Medulla oblongata (tissue), 1 donor: Measurements from ENCODE around the gene POLD1.
"Not testable (repeated sequence)": the region's sequence is repeated elsewhere in the genome, so short reads cannot be mapped to it uniquely, and the experiment has no call there.

Experiments used
- DNase-seq: peaks from one replicate; pipeline ENCODE4 v3.0.0-alpha.2; 2015; ENCODE audit errors: extremely low spot score

POLD1 gene

DNA sequence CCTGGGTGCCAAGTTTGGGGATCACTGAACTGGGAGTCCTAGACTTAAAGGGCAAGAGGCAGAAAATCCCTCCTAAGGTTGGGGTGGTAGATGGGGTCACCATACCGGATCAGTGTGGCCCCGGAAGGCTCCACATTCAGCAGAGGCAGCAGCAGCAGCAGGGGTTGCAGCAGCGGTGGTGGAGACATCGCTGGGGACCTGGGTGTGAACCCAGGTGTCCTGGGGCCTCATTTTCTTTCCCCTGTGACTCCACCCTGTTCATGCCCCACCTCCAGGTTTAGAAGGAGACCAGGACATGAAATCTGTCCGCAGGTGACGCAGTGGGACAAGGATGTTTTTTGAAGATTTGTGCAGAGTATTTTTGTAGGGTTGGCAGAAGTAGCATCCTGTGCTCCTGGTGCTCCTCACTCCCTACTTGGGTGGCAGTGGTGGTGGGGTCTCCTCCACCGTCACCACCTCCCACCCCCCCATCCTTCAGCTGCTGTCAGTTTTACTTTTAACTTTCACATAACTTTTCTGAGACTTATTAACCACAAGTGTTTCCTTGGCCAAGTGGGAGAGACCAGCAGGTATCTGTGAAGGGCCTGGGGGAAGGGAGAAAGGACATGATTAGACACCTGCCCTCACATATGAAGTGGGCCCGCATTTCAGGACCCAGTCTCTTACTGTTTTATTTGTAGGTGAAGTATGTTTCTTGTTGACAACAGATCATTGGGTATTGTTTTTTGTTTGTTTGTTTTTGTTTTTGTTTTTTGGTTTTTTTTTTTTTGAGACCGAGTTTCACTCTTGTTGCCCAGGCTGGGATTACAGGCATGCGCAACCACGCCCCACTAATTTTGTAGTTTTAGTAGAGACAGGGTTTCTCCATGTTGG is 18.5 kb upstream of the POLD1 start, which contains the start of gene NAPSA:
TSS of gene NAPSA (minus strand) at position 206 of the 873 bp plus-strand sequence. CDS start at position 188, 18 bp downstream.
- DNase-seq, result no peak

- DNase-seq, result peak; percentile 96
Observed at GRCh38 chr19:50368649-50369570, 15.2 kb upstream of the POLD1 start.

DNA sequence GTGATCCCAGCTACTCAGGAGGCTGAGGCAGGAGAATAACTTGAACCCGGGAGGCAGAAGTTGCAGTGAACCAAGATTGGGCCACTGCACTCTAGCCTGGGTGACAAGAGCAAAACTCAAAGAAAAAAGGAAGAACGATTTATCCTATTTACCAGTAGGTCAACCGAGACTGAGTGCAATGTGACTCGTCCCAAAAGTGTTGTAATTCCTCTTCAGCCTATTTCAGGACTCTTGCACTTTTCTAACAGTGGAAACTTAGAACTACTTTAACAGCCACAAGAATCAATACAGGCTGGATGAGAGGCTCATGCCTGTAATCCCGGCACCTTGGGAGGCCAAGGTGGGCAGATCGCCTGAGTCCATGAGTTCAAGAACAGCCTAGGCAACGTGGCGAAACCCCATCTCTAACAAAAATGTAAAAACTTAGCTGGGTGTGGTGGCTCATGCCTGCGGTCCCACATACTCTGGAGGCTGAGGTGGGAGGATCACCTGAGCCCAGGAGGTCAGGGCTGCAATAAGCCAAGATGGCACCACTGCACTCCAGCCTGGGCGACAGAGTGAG is 12.2 kb upstream of the POLD1 start:
- no peak for DNase-seq

DNA sequence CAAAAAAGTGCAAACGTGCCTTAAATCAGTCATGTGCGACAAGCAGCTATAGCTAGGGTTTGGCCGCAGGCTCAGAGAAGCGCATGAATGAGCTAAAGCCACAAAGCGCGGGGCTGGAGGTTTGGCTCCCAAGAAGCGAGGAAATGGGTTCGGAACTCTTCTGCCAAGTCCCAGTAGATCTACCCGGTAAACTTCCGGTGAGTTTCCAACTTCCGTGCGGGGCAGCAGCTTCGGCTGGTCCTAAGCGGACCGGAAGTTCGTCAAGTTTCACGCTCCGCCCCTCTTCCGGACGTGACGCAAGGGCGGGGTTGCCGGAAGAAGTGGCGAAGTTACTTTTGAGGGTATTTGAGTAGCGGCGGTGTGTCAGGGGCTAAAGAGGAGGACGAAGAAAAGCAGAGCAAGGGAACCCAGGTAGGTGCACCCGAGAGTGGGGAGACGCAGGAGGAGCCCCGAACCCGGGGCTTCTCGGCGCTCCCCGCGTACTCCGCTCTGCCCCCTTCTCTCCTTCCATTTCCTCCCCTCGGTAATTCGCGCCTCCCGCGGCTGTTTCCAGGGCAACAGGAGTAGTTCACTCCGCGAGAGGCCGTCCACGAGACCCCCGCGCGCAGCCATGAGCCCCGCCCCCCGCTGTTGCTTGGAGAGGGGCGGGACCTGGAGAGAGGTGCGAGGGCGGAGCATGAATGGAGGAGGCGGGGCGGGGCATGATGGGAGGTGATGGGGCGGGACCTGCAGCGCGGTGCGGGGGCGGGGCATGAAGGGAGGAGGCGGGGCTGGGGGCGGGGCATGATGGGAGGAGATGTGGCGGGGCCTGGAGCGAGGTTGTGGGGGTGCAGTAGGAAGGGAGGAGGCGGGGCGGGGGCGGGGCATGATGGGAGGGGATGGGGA is 7.7 kb upstream of the POLD1 start, which contains the start of gene NR1H2:
TSS of gene NR1H2 (plus strand) at position 292 of the 885 bp plus-strand sequence. CDS start 1,149 bp downstream, outside the sequence.
- peak; percentile 99 for DNase-seq

GRCh38 chr19:50377051-50377461 is 7.1 kb upstream of the POLD1 start:
- DNase-seq, result no peak

- no peak for DNase-seq
Observed at GRCh38 chr19:50377517-50377916, 6.6 kb upstream of the POLD1 start.

DNA sequence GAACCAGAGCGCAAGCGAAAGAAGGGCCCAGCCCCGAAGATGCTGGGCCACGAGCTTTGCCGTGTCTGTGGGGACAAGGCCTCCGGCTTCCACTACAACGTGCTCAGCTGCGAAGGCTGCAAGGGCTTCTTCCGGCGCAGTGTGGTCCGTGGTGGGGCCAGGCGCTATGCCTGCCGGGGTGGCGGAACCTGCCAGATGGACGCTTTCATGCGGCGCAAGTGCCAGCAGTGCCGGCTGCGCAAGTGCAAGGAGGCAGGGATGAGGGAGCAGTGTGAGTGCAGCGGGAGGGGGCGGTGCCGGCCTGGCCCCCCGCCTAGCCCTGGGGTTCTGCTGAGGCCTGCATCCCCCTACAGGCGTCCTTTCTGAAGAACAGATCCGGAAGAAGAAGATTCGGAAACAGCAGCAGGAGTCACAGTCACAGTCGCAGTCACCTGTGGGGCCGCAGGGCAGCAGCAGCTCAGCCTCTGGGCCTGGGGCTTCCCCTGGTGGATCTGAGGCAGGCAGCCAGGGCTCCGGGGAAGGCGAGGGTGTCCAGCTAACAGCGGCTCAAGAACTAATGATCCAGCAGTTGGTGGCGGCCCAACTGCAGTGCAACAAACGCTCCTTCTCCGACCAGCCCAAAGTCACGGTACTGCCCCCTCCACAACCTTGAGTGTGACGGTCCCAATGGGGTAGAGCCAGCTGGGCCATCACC is 5.8 kb upstream of the POLD1 start:
- no peak for DNase-seq

DNA sequence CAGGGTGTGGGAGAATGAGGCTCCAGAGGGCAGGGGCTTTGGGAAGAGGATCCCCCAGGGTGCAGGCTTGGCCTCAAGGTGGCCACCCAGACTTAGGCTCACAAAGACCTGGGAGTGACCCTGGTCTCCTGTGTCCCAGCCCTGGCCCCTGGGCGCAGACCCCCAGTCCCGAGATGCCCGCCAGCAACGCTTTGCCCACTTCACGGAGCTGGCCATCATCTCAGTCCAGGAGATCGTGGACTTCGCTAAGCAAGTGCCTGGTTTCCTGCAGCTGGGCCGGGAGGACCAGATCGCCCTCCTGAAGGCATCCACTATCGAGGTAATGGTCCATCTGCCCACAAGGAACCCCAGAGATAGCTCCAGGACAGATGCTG is 5.3 kb upstream of the POLD1 start:
- no peak for DNase-seq

DNA sequence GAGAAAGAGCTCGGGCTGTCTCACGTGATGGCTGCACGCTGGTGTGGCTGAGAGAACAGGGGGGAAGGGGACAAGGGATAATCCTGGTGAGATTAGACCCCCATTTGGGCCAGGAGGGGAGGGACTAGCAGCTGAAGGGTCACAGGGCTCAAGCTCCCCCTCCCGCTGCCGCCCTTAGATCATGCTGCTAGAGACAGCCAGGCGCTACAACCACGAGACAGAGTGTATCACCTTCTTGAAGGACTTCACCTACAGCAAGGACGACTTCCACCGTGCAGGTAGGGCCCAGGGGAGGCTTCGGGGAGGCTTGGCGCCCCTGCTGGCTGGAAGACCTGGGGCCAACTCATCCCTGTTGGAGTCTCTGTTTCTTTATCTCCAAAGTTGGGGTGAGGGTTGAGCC is 4.5 kb upstream of the POLD1 start:
- DNase-seq, result no peak

- no peak for DNase-seq
Observed at GRCh38 chr19:50380137-50380536, 4.0 kb upstream of the POLD1 start.

GRCh38 chr19:50380751-50381151 is 3.4 kb upstream of the POLD1 start:
- DNase-seq, result no peak

- DNase-seq, result no peak
Observed at GRCh38 chr19:50381881-50382729, 2.0 kb upstream of the POLD1 start.

DNA sequence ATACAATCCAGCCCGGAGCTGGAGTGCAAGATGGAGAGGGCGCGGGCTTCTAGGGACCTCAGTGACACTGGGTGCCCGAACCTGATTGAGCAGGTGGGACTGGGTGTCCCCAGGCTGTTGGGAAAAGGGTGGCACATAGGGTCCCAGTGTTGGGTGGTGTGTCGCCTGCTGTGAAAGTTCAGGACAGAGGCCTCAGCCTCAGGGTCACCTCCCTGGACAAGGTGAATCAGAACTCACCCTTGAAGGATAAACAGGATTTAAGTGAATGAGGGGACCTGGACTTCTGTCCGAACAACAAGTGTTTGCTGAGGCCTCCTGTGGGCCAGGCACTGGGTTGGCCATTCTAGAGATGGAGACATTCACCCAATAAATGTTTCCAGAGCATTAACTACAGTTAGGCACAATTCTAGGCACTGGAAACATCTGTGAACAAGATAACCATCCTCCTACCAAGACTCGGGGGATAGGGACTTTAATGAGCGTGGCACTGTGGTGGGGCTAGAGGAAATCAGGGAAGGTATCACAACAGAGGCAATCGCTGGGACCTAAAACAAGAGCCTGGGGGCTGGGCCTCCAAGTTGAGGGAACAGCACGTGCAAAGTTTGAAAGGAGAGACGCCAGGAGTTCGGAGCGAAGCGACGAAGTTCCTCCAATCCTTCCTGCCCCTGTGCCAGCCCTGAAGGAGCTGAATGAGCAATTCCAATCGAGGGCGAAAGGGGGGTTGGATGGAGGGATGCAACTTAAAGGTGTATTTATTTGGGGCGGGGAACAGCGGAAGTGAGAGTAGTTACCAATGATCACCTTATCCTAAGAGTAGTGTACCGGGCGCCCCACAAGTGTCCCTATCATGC is 921 bp upstream of the POLD1 start:
- no peak for DNase-seq

- DNase-seq, result no peak
Observed at GRCh38 chr19:50384685-50385535, 763 bp downstream of the POLD1 start.

GRCh38 chr19:50387176-50387867 is 3.2 kb downstream of the POLD1 start:
- DNase-seq, result peak; percentile 27

GRCh38 chr19:50387868-50388245 is 3.7 kb downstream of the POLD1 start:
- DNase-seq, result no peak

DNA sequence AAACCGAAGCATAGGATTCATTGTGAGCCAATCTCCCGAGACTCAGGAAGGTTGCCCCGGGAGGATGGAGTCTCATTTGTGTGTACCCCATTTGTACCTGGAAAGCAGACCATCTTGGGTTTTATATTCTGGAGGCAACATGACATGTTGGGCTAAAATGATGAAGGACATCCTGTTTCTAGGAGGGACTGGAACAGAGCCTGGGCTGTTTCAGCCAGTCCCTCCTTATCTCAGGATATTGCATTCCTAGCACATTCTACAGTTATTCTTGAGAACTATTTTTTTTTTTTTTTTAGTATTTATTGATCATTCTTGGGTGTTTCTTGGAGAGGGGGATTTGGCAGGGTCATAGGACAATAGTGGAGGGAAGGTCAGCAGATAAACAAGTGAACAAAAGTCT is 6.1 kb downstream of the POLD1 start:
- DNase-seq, result not testable (repeated sequence)
